GM23248 (cell line): ENCODE data around the gene TIAM2.

Source experiments
- EZH2 ChIP-seq: fragments of 200-600 bp; sonication (generic); IDR thresholded peaks from 2 replicates; pipeline ENCODE4 v1.6.1; 2018; ENCODE audit warnings: antibody characterized with exemption, mild to moderate bottlenecking; ENCODE audit not compliant: insufficient read depth, poor library complexity, severe bottlenecking
- EZH2phosphoT487 ChIP-seq: fragments of 200-600 bp; sonication (generic); IDR thresholded peaks from 2 replicates; pipeline ENCODE4 v1.6.1; 2018; ENCODE audit warnings: antibody characterized with exemption, moderate library complexity, mild to moderate bottlenecking, low read depth; ENCODE audit not compliant: insufficient read depth

- TF ChIP-seq EZH2phosphoT487 (no peak), EZH2 (no peak)
Measured at GRCh38 chr6:155222506-155222905, 227.4 kb downstream of the TIAM2 start.
